C4-2B (cell line): ENCODE measurements around the gene ADARB2.

Experiments used
- H3K27ac ChIP-seq: fragments of 450-650 bp; 2 replicates; pipeline ENCODE4 v1.5.1; 2017
- ZFX ChIP-seq: fragments of 450-650 bp; IDR thresholded peaks from 2 replicates; pipeline ENCODE4 v1.6.1; 2017
- TF ChIP-seq, protein P1 (sequence below): fragments of 450-650 bp; conservative IDR thresholded peaks from 2 replicates; pipeline ENCODE4 v1.5.1; 2017; ENCODE audit warnings: mild to moderate bottlenecking

ADARB2 gene

DNA sequence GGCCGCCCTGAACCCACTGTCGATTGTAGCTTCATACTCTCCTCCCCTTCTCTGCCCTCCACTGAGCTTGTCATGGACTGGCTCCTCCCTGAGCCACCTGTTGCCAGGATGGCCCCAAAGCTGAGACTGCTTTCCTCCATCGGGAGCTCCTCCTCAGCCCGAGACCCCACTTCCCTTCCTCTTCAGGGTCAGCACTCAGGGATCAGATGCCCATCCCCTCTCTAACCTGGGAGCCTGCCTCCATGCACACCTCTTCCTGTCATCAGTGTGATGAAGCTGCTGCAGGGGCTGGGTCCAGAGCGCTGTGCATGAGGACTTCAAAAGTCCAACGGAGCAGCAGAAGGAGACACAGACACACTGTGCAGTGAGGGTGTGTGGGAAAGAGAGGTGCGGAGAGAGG lies 480.1 kb downstream of the ADARB2 start:
- no peak overlapping the region for H3K27ac ChIP-seq
- TF ChIP-seq, protein P1, sequence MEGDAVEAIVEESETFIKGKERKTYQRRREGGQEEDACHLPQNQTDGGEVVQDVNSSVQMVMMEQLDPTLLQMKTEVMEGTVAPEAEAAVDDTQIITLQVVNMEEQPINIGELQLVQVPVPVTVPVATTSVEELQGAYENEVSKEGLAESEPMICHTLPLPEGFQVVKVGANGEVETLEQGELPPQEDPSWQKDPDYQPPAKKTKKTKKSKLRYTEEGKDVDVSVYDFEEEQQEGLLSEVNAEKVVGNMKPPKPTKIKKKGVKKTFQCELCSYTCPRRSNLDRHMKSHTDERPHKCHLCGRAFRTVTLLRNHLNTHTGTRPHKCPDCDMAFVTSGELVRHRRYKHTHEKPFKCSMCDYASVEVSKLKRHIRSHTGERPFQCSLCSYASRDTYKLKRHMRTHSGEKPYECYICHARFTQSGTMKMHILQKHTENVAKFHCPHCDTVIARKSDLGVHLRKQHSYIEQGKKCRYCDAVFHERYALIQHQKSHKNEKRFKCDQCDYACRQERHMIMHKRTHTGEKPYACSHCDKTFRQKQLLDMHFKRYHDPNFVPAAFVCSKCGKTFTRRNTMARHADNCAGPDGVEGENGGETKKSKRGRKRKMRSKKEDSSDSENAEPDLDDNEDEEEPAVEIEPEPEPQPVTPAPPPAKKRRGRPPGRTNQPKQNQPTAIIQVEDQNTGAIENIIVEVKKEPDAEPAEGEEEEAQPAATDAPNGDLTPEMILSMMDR: no peak
- TF ChIP-seq ZFX: no peak

DNA sequence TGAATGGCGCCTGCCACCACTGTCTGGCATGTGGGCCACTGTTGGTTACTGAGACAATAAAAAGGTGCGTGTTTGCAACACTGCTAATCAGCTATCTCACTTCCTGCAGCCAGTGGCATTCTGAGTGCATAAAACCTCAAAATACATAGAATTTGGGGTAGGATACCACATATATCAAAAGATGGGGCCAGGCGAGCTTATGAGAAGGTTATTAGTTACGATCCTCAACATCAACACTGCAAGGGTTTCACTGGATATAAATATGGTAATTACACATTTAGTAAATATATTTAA lies 480.9 kb downstream of the ADARB2 start:
- H3K27ac ChIP-seq: no peak overlapping the region
- TF ChIP-seq, protein P1: no peak

GRCh38 chr10:1255600-1256431 lies 481.5 kb downstream of the ADARB2 start:
- no peak overlapping the region for H3K27ac ChIP-seq
- TF ChIP-seq, protein P1: no peak

DNA sequence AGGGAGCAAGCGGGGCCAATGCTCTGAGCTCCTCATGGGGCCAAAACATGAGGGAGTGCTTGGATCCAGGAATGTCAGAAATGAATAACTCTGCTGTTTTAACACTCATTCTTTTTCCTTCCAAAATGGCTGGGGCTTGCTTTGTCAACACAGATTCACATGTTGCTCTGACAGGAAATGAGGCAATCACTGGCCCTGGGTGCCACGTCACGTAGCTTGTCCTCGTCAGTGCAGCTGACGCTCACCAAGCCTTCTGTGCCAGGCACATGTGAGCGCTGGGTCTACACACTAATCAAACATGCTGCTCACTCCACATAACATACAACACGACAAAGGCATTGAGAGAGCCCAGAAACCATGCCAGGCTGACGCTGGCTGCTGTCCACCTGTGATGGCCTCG lies 482.2 kb downstream of the ADARB2 start:
- H3K27ac ChIP-seq: no peak overlapping the region
- no peak for TF ChIP-seq ZFX
- TF ChIP-seq, protein P1: no peak

DNA sequence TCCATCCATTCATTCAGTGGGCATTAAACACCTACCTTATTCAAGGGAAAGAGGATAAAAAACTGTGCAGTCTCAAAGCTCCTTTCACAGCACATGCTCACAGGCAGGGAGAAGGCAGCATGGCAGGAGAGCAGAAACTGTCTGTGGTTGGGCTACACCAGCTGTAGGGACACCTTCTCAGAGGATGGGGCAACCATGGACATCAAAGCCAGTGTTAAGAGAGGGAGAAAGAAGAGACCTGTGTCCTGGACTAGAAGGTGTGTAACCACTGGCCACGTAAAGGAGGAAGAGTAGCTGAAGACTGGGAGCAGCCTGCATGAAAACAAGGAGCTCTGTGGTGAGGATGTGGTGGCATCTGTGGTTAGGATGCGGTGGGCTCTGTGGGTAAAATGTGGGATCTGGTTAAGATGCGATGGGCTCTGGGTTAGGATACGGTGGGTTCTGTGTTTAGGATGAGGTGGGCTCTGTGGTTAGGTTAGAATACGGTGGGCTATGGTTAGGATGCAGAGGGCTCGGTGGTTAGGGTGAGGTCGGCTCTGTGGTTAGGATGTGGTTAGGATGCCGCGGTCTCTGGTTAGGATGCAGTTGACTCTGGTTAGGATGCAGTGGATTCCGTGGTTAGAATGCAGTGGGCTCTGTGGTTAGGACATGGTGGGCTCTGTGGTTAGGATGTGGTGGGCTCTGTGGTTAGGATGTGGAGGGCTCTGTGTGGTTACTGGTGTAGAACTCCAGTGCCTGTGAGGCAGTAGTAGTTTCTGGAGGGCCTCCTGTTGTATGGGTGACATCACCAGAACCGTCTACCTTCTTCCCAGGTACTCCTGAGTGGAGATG lies 483.6 kb downstream of the ADARB2 start:
- H3K27ac ChIP-seq: no peak overlapping the region
- TF ChIP-seq ZFX: no peak
- TF ChIP-seq, protein P1: no peak

- no peak overlapping the region for H3K27ac ChIP-seq
- TF ChIP-seq, protein P1: no peak
- no peak for TF ChIP-seq ZFX
Measured at GRCh38 chr10:1251769-1252168, 485.6 kb downstream of the ADARB2 start.
